ENCODE results near the gene GPC5. TPM values are rescaled to one million over a fixed set of nuclear protein-coding genes. Genes with fewer than 3 reads are reported as not detected.

The GPC5 gene
- total RNA-seq, 1 donor from 2014 or later, result 0.07 TPM

DNA sequence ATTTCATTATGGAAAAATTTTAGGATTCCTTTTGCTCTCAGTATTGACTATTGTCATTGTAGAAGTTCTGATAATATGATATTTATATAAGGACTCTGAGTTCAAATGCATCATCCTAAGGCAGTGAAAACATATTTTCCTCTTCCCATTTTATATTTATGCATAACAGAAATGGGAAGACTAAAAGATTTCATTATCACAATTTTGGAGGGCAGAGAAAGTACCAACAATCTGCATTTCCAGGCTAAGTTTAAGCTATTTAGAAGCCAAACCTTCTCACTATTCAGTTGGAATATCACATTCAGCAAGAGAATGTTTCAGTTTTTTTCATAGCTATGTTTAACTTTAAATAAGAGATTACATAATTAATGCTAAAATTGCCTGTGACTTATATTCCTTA, 1269.7 kb downstream of the GPC5 start:
- no peak overlapping the region for H3K27ac Mint-ChIP-seq
- Histone ChIP-seq H4K20me1 (ENCODE audit: low read depth) (no peaks in the 10 kb centered on the region), H3K27ac (no peak overlapping the region), H3K27me3 (no peaks in the 10 kb centered on the region), H3K9me3 (ENCODE audit: low read depth) (no peaks in the 10 kb centered on the region), H3K4me1 (no peaks in the 10 kb centered on the region), H3K36me3 (no peaks in the 10 kb centered on the region), H3K79me2 (ENCODE audit: low read depth) (no peaks in the 10 kb centered on the region), H3K4me3 (no peak overlapping the region), H3F3A (ENCODE audit: low read depth) (no peaks in the 10 kb centered on the region), H3K4me2 (no peak overlapping the region), H3K9ac (no peak overlapping the region), H2AFZ (replicated peaks) (no peak overlapping the region)
- TF ChIP-seq EZH2 (IDR thresholded peaks at IDR 0.05) (no peak), EZH2phosphoT487 (IDR thresholded peaks at IDR 0.05) (no peak)
- TF ChIP-seq, protein P1, sequence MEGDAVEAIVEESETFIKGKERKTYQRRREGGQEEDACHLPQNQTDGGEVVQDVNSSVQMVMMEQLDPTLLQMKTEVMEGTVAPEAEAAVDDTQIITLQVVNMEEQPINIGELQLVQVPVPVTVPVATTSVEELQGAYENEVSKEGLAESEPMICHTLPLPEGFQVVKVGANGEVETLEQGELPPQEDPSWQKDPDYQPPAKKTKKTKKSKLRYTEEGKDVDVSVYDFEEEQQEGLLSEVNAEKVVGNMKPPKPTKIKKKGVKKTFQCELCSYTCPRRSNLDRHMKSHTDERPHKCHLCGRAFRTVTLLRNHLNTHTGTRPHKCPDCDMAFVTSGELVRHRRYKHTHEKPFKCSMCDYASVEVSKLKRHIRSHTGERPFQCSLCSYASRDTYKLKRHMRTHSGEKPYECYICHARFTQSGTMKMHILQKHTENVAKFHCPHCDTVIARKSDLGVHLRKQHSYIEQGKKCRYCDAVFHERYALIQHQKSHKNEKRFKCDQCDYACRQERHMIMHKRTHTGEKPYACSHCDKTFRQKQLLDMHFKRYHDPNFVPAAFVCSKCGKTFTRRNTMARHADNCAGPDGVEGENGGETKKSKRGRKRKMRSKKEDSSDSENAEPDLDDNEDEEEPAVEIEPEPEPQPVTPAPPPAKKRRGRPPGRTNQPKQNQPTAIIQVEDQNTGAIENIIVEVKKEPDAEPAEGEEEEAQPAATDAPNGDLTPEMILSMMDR (IDR thresholded peaks at IDR 0.05), result no peak
- H3K36me3 Mint-ChIP-seq, result no peaks in the 10 kb centered on the region
- H3K27me3 Mint-ChIP-seq (ENCODE audit: insufficient read depth, low read depth), result no peaks in the 10 kb centered on the region
- no peak overlapping the region for H3K4me3 Mint-ChIP-seq
- no peaks in the 10 kb centered on the region for H3K4me1 Mint-ChIP-seq
- no peak for DNase-seq (ENCODE audit: low spot score)
- H3K9me3 Mint-ChIP-seq, result no peaks in the 10 kb centered on the region

DNA sequence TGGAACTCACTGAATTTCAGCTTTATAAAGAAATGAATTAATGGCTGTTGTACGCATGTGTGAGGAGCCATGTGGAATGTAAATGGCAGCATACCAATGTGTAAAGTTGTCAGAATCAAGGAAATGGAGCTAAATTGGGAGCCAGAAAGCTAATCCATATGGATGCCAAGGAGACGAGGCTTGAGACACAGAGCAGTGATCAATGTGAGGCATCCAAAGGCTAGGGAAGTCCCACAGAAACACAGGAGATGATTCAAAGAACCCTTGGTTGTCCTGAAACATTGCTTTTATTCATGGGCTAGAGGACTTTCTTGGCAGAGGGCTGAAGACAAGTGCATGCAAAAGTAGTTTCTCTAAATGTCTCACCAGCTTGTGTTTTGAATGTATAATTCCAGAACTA, 1271.7 kb downstream of the GPC5 start:
- H3K4me3 ChIP-seq, result no peak overlapping the region
- no peaks in the 10 kb centered on the region for H3F3A ChIP-seq (ENCODE audit: low read depth)
- no peaks in the 10 kb centered on the region for H3K79me2 ChIP-seq (ENCODE audit: low read depth)
- Mint-ChIP-seq H3K9me3 (no peaks in the 10 kb centered on the region), H3K4me3 (no peak overlapping the region), H3K36me3 (no peaks in the 10 kb centered on the region), H3K4me1 (no peaks in the 10 kb centered on the region), H3K27ac (no peak overlapping the region), H3K27me3 (ENCODE audit: insufficient read depth, low read depth) (no peaks in the 10 kb centered on the region)
- no peak overlapping the region for H3K9ac ChIP-seq
- H3K9me3 ChIP-seq (ENCODE audit: low read depth), result no peaks in the 10 kb centered on the region
- no peak for DNase-seq (ENCODE audit: low spot score)
- H3K36me3 ChIP-seq, result no peaks in the 10 kb centered on the region
- TF ChIP-seq EZH2 (IDR thresholded peaks at IDR 0.05) (no peak), EZH2phosphoT487 (IDR thresholded peaks at IDR 0.05) (no peak)
- TF ChIP-seq, protein P1 (IDR thresholded peaks at IDR 0.05), result no peak
- no peaks in the 10 kb centered on the region for H3K27me3 ChIP-seq
- H4K20me1 ChIP-seq (ENCODE audit: low read depth), result no peaks in the 10 kb centered on the region
- H3K4me2 ChIP-seq, result no peak overlapping the region
- no peak overlapping the region for H2AFZ ChIP-seq (replicated peaks)
- no peak overlapping the region for H3K27ac ChIP-seq
- H3K4me1 ChIP-seq, result no peaks in the 10 kb centered on the region

- Mint-ChIP-seq H3K9me3 (no peaks in the 10 kb centered on the region), H3K27me3 (ENCODE audit: insufficient read depth, low read depth) (no peaks in the 10 kb centered on the region), H3K36me3 (no peaks in the 10 kb centered on the region), H3K27ac (no peak overlapping the region), H3K4me1 (no peaks in the 10 kb centered on the region), H3K4me3 (no peak overlapping the region)
- DNase-seq (ENCODE audit: low spot score), result no peak
- no peaks in the 10 kb centered on the region for H4K20me1 ChIP-seq (ENCODE audit: low read depth)
- H3K4me2 ChIP-seq, result no peak overlapping the region
- H3K4me3 ChIP-seq, result no peak overlapping the region
- no peaks in the 10 kb centered on the region for H3F3A ChIP-seq (ENCODE audit: low read depth)
- H3K36me3 ChIP-seq, result no peaks in the 10 kb centered on the region
- H3K9me3 ChIP-seq (ENCODE audit: low read depth), result no peaks in the 10 kb centered on the region
- no peak overlapping the region for H3K9ac ChIP-seq
- H3K79me2 ChIP-seq (ENCODE audit: low read depth), result no peaks in the 10 kb centered on the region
- H3K27ac ChIP-seq, result no peak overlapping the region
- H3K4me1 ChIP-seq, result no peaks in the 10 kb centered on the region
- H3K27me3 ChIP-seq, result no peaks in the 10 kb centered on the region
- TF ChIP-seq EZH2phosphoT487 (IDR thresholded peaks at IDR 0.05), result no peak
- TF ChIP-seq, protein P1 (IDR thresholded peaks at IDR 0.05), result no peak
- TF ChIP-seq EZH2 (IDR thresholded peaks at IDR 0.05), result no peak
- no peak overlapping the region for H2AFZ ChIP-seq (replicated peaks)
Measured at GRCh38 chr13:92671821-92672220, 1273.4 kb downstream of the GPC5 start.
